Pancreas (tissue), 10 donors: Measurements from ENCODE around the gene RPRD1B. TPM values are rescaled to one million over a fixed set of nuclear protein-coding genes. Genes with fewer than 3 reads are reported as not detected.

ENCODE experiments used
- ATAC-seq, 4 donors: fragments of 200-7000 bp; cut with Tn5 transposase; one replicate each; pipeline versions ENCODE4 v1.8.0 to v1.9.1; 2020; ENCODE audit warnings: mild to moderate bottlenecking in 4 of 4, moderate library complexity in 4 of 4
- DNase-seq, 6 donors: peaks; one replicate each; pipeline ENCODE4 v3.0.0-alpha.2; 2020
- FAIRE-seq: peaks from 2 replicates; lab custom pipeline; 2012; peaks lifted over from hg19 to GRCh38; lab: Jason Lieb, UNC
- H3K27ac ChIP-seq, 4 donors: fragments of 200-600 bp; sonication (generic); 1 replicate in 3 of 4; 2 replicates in 1 of 4; pipeline versions ENCODE4 v1.5.0 to v1.8.0; 2020
- H3K27me3 ChIP-seq, 4 donors: fragments of 200-600 bp; one replicate each; pipeline ENCODE4 v1.8.0; 2021
- H3K36me3 ChIP-seq, 3 donors: fragments of 200-600 bp; sonication (generic) in 1 of 3; one replicate each; pipeline versions ENCODE4 v1.5.0 to v1.8.0; 2020 to 2021
- H3K4me1 ChIP-seq, 3 donors: fragments of 200-600 bp; one replicate each; pipeline ENCODE4 v1.8.0; 2021
- H3K4me3 ChIP-seq, 4 donors: fragments of 200-600 bp; sonication (generic) in 2 of 4; one replicate each; pipeline versions ENCODE4 v1.5.0 to v1.8.0; 2020 to 2021
- H3K9me3 ChIP-seq, 4 donors: fragments of 200-600 bp; one replicate each; pipeline ENCODE4 v1.8.0; 2021
- CTCF ChIP-seq, 4 donors: fragments of 200-600 bp; sonication (generic) in 3 of 4; IDR thresholded peaks; one replicate each; pipeline versions ENCODE4 v1.5.0 to v1.8.0; 2021; ENCODE audit warnings: antibody characterized with exemption in 4 of 4
- WGBS, 2 donors: extraction: QIAGEN DNeasy Blood & Tissue Kit; methylation state at CpG; one replicate each; pipeline ENCODE4 v1.1.7; 2013; 5-methylcytosine and 5-hydroxymethylcytosine counted together
- intact Hi-C, 3 donors: fragments of 100-400 bp; cut with DNase I; formaldehyde crosslinking; loops; one replicate each; pipeline versions ENCODE4 v1.11.1 to v1.14.2; 2022
- polyA plus RNA-seq, 2 donors: library from polyadenylated mRNA; stranded (reverse); fragments of 200-250 nt; gene quantifications; one replicate each; pipeline ENCODE4 v1.2.3, GENCODE V29; 2013
- total RNA-seq, 6 donors: library from RNA; stranded (reverse); fragmentation: NEBNext Ultra II Directional in 4 of 6; extraction: Animal tissue kit (Norgen Biotek cat#: 25700) in 4 of 6; gene quantifications; one replicate each; pipeline versions ENCODE4 v1.2.1 to v1.2.4, GENCODE V29; 2021 to 2023
- donor health status: healthy with polysubstance abuse.
- donor health status: DM: no; HTN: no; CAD: no; lungs with moderate emphysema.
- donor health status: DM: no; HTN: no; CAD: no.
- donor health status: control.
- donor health status: control.
- donor health status: Bipolar disorder and iron deficiency.
- donor health status: DM: yes; HTN: yes; CAD: no.
- donor health status: DM: no; HTN: no; CAD: no.
- donor health status: DM: no; HTN: no; CAD: no.
- donor health status: DM: yes; HTN: yes; CAD: no.

RPRD1B gene
- total and polyA plus RNA-seq, 8 donors, result 6.0 to 19.7 (median 12.0) TPM

- H3K4me3 ChIP-seq, result no peak overlapping the region
- no peaks in the 10 kb centered on the region for H3K36me3 ChIP-seq
- DNase-seq (no peak), ATAC-seq (no peak), FAIRE-seq (no peak)
- TF ChIP-seq CTCF (IDR thresholded peaks at IDR 0.05), result no peak
- H3K27ac ChIP-seq, result no peak overlapping the region
- no peaks in the 10 kb centered on the region for H3K9me3 ChIP-seq
- 69 to 78% methylated on average over 3 of the region's 3 CpGs for WGBS, 2 donors
- no peaks in the 10 kb centered on the region for H3K27me3 ChIP-seq
- intact Hi-C loops, result no loop called here
- H3K4me1 ChIP-seq, result peaks cover 0 to 2% (median under 1%) of the 10 kb centered on the region in 3 donors
These were observed 84.1 kb downstream of the RPRD1B start for GRCh38 chr20:38117635-38118034.

GRCh38 chr20:38119446-38119845, 85.9 kb downstream of the RPRD1B start:
- DNase-seq (no peak), ATAC-seq (no peak), FAIRE-seq (no peak)
- H3K9me3 ChIP-seq, result no peaks in the 10 kb centered on the region
- TF ChIP-seq CTCF (IDR thresholded peaks at IDR 0.05), result no peak
- no peak overlapping the region for H3K27ac ChIP-seq
- intact Hi-C loops, result no loop called here
- 88 to 93% methylated on average over 6 of the region's 6 CpGs for WGBS, 2 donors
- peaks cover 0 to 8% (median 5%) of the 10 kb centered on the region in 3 donors for H3K4me1 ChIP-seq
- no peaks in the 10 kb centered on the region for H3K36me3 ChIP-seq
- H3K27me3 ChIP-seq, result no peaks in the 10 kb centered on the region
- H3K4me3 ChIP-seq, result no peak overlapping the region

- ATAC-seq (no peak), FAIRE-seq (no peak), DNase-seq (no peak)
- 95 to 100% methylated on average over 4 of the region's 4 CpGs for WGBS, 2 donors
- H3K36me3 ChIP-seq, result no peaks in the 10 kb centered on the region
- no peaks in the 10 kb centered on the region for H3K9me3 ChIP-seq
- H3K27ac ChIP-seq, result no peak overlapping the region
- H3K27me3 ChIP-seq, result no peaks in the 10 kb centered on the region
- TF ChIP-seq CTCF (IDR thresholded peaks at IDR 0.05), result no peak
- H3K4me1 ChIP-seq, result peaks cover 0 to 16% (median 5%) of the 10 kb centered on the region in 3 donors
- intact Hi-C loops, result no loop called here
- H3K4me3 ChIP-seq, result no peak overlapping the region
These were observed 87.1 kb downstream of the RPRD1B start for GRCh38 chr20:38120625-38120988.

GRCh38 chr20:38121741-38122140, 88.2 kb downstream of the RPRD1B start:
- intact Hi-C loops, result no loop called here
- Histone ChIP-seq H3K36me3 (no peaks in the 10 kb centered on the region), H3K27ac (no peak overlapping the region), H3K4me3 (no peak overlapping the region), H3K4me1 (peaks cover 0 to 28% (median 5%) of the 10 kb centered on the region in 3 donors), H3K27me3 (no peaks in the 10 kb centered on the region), H3K9me3 (no peaks in the 10 kb centered on the region)
- DNase-seq, result no peak
- FAIRE-seq, result no peak
- WGBS, 2 donors, result 89 to 95% methylated on average over 4 of the region's 4 CpGs
- no peak for ATAC-seq
- no peak for TF ChIP-seq CTCF (IDR thresholded peaks at IDR 0.05)

GRCh38 chr20:38123021-38123587, 89.6 kb downstream of the RPRD1B start:
- DNase-seq (peak in 1 of 6 donors; percentile 58), FAIRE-seq (no peak)
- intact Hi-C loops, result no loop called here

More at GRCh38 chr20:38123021-38123587, 89.6 kb downstream of the RPRD1B start:
- no peak for TF ChIP-seq CTCF (IDR thresholded peaks at IDR 0.05)
- Histone ChIP-seq H3K4me1 (peaks cover 0 to 32% (median 5%) of the 10 kb centered on the region in 3 donors), H3K9me3 (no peaks in the 10 kb centered on the region), H3K36me3 (no peaks in the 10 kb centered on the region), H3K4me3 (no peak overlapping the region), H3K27ac (peak overlapping the region in 2 of 4 donors; percentile 63 to 76), H3K27me3 (no peaks in the 10 kb centered on the region)
- 21 to 26% methylated on average over 4 of the region's 4 CpGs for WGBS, 2 donors
- ATAC-seq, result peak in 3 of 4 donors; percentile 11 to 53 (median 44)
